HEK293 (cell line): ENCODE data around the gene ODR4.

ENCODE experiments used
- ZNF175 ChIP-seq: fragments of 450-650 bp; formaldehyde crosslinking; IDR thresholded peaks from 2 replicates; pipeline ENCODE4 v1.5.1; 2016; ENCODE audit warnings: missing biosample characterization, missing genetic modification characterization
- ZNF423 ChIP-seq: fragments of 450-650 bp; formaldehyde crosslinking; IDR thresholded peaks from 2 replicates; pipeline ENCODE4 v1.5.1; 2016; ENCODE audit warnings: missing biosample characterization, missing genetic modification characterization
- ZNF549 ChIP-seq: fragments of 450-650 bp; IDR thresholded peaks from 2 replicates; pipeline ENCODE4 v1.5.1; 2018; ENCODE audit warnings: missing biosample characterization, missing genetic modification characterization, mild to moderate bottlenecking, inconsistent platforms, moderate library complexity
- TF ChIP-seq, protein P1 (sequence below): fragments of 450-650 bp; formaldehyde crosslinking; IDR thresholded peaks from 2 replicates; pipeline ENCODE4 v1.5.1; 2016; ENCODE audit warnings: missing biosample characterization, missing genetic modification characterization
- TF ChIP-seq, protein P2 (sequence below): fragments of 450-650 bp; formaldehyde crosslinking; IDR thresholded peaks from 2 replicates; pipeline ENCODE4 v1.5.1; 2016; ENCODE audit warnings: missing biosample characterization, missing genetic modification characterization, low read depth
- TF ChIP-seq, protein P3 (sequence below): fragments of 450-650 bp; formaldehyde crosslinking; IDR thresholded peaks from 2 replicates; pipeline ENCODE4 v1.5.1; 2016; ENCODE audit warnings: missing biosample characterization, missing genetic modification characterization
- TF ChIP-seq, protein P4 (sequence below): fragments of 450-650 bp; formaldehyde crosslinking; IDR thresholded peaks from 2 replicates; pipeline ENCODE4 v1.5.1; 2016; ENCODE audit warnings: missing biosample characterization, missing genetic modification characterization

DNA sequence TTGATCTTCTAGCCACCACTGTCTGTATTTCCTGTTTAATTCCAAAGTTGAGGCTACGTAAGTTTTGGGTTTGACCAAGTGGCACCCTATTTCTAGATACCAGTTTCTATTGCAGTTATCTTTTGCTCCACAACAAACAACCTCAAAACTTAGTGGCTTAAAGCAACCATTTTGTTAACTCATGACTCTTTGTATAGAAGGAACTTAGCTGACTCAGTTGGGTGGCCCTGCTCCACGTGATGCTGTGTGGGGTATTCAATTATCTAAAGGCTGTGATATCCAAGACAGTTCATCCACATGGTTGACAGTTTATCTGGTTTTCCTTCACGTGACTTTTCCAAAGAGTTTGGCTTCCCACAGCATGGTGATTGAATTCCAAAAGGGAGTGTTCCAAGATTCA lies 50.5 kb downstream of the ODR4 start:
- TF ChIP-seq, protein P1, sequence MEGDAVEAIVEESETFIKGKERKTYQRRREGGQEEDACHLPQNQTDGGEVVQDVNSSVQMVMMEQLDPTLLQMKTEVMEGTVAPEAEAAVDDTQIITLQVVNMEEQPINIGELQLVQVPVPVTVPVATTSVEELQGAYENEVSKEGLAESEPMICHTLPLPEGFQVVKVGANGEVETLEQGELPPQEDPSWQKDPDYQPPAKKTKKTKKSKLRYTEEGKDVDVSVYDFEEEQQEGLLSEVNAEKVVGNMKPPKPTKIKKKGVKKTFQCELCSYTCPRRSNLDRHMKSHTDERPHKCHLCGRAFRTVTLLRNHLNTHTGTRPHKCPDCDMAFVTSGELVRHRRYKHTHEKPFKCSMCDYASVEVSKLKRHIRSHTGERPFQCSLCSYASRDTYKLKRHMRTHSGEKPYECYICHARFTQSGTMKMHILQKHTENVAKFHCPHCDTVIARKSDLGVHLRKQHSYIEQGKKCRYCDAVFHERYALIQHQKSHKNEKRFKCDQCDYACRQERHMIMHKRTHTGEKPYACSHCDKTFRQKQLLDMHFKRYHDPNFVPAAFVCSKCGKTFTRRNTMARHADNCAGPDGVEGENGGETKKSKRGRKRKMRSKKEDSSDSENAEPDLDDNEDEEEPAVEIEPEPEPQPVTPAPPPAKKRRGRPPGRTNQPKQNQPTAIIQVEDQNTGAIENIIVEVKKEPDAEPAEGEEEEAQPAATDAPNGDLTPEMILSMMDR: no peak
- TF ChIP-seq ZNF423 (tag by site-specific recombination) (no peak), ZNF549 (no peak), ZNF175 (tag by site-specific recombination) (no peak)
- TF ChIP-seq, protein P2, sequence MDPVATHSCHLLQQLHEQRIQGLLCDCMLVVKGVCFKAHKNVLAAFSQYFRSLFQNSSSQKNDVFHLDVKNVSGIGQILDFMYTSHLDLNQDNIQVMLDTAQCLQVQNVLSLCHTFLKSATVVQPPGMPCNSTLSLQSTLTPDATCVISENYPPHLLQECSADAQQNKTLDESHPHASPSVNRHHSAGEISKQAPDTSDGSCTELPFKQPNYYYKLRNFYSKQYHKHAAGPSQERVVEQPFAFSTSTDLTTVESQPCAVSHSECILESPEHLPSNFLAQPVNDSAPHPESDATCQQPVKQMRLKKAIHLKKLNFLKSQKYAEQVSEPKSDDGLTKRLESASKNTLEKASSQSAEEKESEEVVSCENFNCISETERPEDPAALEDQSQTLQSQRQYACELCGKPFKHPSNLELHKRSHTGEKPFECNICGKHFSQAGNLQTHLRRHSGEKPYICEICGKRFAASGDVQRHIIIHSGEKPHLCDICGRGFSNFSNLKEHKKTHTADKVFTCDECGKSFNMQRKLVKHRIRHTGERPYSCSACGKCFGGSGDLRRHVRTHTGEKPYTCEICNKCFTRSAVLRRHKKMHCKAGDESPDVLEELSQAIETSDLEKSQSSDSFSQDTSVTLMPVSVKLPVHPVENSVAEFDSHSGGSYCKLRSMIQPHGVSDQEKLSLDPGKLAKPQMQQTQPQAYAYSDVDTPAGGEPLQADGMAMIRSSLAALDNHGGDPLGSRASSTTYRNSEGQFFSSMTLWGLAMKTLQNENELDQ (tag by site-specific recombination): no peak
- TF ChIP-seq, protein P3, sequence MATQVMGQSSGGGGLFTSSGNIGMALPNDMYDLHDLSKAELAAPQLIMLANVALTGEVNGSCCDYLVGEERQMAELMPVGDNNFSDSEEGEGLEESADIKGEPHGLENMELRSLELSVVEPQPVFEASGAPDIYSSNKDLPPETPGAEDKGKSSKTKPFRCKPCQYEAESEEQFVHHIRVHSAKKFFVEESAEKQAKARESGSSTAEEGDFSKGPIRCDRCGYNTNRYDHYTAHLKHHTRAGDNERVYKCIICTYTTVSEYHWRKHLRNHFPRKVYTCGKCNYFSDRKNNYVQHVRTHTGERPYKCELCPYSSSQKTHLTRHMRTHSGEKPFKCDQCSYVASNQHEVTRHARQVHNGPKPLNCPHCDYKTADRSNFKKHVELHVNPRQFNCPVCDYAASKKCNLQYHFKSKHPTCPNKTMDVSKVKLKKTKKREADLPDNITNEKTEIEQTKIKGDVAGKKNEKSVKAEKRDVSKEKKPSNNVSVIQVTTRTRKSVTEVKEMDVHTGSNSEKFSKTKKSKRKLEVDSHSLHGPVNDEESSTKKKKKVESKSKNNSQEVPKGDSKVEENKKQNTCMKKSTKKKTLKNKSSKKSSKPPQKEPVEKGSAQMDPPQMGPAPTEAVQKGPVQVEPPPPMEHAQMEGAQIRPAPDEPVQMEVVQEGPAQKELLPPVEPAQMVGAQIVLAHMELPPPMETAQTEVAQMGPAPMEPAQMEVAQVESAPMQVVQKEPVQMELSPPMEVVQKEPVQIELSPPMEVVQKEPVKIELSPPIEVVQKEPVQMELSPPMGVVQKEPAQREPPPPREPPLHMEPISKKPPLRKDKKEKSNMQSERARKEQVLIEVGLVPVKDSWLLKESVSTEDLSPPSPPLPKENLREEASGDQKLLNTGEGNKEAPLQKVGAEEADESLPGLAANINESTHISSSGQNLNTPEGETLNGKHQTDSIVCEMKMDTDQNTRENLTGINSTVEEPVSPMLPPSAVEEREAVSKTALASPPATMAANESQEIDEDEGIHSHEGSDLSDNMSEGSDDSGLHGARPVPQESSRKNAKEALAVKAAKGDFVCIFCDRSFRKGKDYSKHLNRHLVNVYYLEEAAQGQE (tag by site-specific recombination): no peak
- TF ChIP-seq, protein P4, sequence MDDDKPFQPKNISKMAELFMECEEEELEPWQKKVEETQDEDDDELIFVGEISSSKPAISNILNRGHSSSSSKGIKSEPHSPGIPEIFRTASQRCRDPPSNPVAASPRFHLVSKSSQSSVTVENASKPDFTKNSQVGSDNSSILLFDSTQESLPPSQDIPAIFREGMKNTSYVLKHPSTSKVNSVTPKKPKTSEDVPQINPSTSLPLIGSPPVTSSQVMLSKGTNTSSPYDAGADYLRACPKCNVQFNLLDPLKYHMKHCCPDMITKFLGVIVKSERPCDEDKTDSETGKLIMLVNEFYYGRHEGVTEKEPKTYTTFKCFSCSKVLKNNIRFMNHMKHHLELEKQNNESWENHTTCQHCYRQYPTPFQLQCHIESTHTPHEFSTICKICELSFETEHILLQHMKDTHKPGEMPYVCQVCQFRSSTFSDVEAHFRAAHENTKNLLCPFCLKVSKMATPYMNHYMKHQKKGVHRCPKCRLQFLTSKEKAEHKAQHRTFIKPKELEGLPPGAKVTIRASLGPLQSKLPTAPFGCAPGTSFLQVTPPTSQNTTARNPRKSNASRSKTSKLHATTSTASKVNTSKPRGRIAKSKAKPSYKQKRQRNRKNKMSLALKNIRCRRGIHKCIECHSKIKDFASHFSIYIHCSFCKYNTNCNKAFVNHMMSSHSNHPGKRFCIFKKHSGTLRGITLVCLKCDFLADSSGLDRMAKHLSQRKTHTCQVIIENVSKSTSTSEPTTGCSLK (tag by site-specific recombination): no peak
